Measurements from ENCODE around the gene RIT1. TPM values are rescaled to one million over a fixed set of nuclear protein-coding genes. Genes with fewer than 3 reads are reported as not detected.

RIT1 gene
- total RNA-seq, 1 experiment from 2014 or later, result 26.4 TPM

- no peaks in the 10 kb centered on the region for H3K4me1 ChIP-seq (ENCODE audit: insufficient read depth, low read length)
- H3K18ac ChIP-seq (ENCODE audit: insufficient read length, low read depth, low read length), result no peak overlapping the region
- H3K27ac ChIP-seq (ENCODE audit: insufficient read length, low read depth, low read length), result no peak overlapping the region
- no peaks in the 10 kb centered on the region for H3K9me3 ChIP-seq (ENCODE audit: control insufficient read depth, low read depth, low read length)
- H2AK5ac ChIP-seq (ENCODE audit: insufficient read length, low read length), result no peak overlapping the region
- Mint-ChIP-seq H3K27ac (no peak overlapping the region), H3K36me3 (ENCODE audit: insufficient read depth in 1 of 3, low read depth in 3 of 3) (no peaks in the 10 kb centered on the region), H3K27me3 (ENCODE audit: low read depth) (peaks cover 9% of the 10 kb centered on the region), H3K4me1 (no peaks in the 10 kb centered on the region), H3K9me3 (no peaks in the 10 kb centered on the region), H3K4me3 (no peak overlapping the region)
- no CpG with 5 or more reads among the region's 8 CpGs for WGBS (ENCODE audit: extremely low coverage, insufficient read length, low lambda C conversion rate)
- H3K4me2 ChIP-seq (ENCODE audit: insufficient read depth, insufficient read length, low read length), result no peak overlapping the region
- no peaks in the 10 kb centered on the region for H3K27me3 ChIP-seq (ENCODE audit: insufficient read depth, low read length)
- no peak overlapping the region for H3K14ac ChIP-seq (ENCODE audit: insufficient read depth, low read length)
- no peak overlapping the region for H2BK20ac ChIP-seq (ENCODE audit: low read depth, low read length, poor library complexity, severe bottlenecking)
- H3K4ac ChIP-seq (ENCODE audit: low read depth, low read length), result no peak overlapping the region
- H3K23ac ChIP-seq (ENCODE audit: insufficient read length, low read depth, low read length), result no peak overlapping the region
- H3K56ac ChIP-seq (ENCODE audit: insufficient read length, low read depth, low read length), result no peak overlapping the region
- no peak for DNase-seq
- H2BK5ac ChIP-seq (ENCODE audit: insufficient read length, low read length), result no peak overlapping the region
- TF ChIP-seq CTCF (conservative IDR thresholded peaks at IDR 0.05), result no peak
- no peak overlapping the region for H2BK15ac ChIP-seq (ENCODE audit: low read depth, low read length)
- no peak overlapping the region for H2AFZ ChIP-seq (ENCODE audit: low read length)
- no peak overlapping the region for H3T11ph ChIP-seq (ENCODE audit: low read length)
- no peak overlapping the region for H2BK12ac ChIP-seq (ENCODE audit: insufficient read length, low read depth, low read length)
- H3K9ac ChIP-seq (ENCODE audit: extremely low read depth, insufficient read length, low read length), result no peak overlapping the region
- H3K79me1 ChIP-seq (ENCODE audit: insufficient read depth, low read depth, low read length, poor library complexity, severe bottlenecking), result no peaks in the 10 kb centered on the region
- no peak overlapping the region for H4K5ac ChIP-seq (ENCODE audit: insufficient read length, low read depth, low read length)
- H4K20me1 ChIP-seq (ENCODE audit: control insufficient read depth, insufficient read depth, insufficient read length), result no peaks in the 10 kb centered on the region
- H2BK120ac ChIP-seq (ENCODE audit: low read depth, low read length, poor library complexity, severe bottlenecking), result no peak overlapping the region
- no peaks in the 10 kb centered on the region for H3K23me2 ChIP-seq (ENCODE audit: insufficient read length, low read depth, low read length, poor library complexity, severe bottlenecking)
- no peaks in the 10 kb centered on the region for H3K79me2 ChIP-seq (ENCODE audit: insufficient read depth, low read length)
- no peak overlapping the region for H4K91ac ChIP-seq (ENCODE audit: insufficient read length, low read depth, low read length)
- H4K8ac ChIP-seq (replicated peaks; ENCODE audit: insufficient read length, low read depth, low read length), result no peak overlapping the region
Observed at GRCh38 chr1:155867766-155868165, 43.4 kb downstream of the RIT1 start.
